Measurements from ENCODE around the gene CHST3.
"Not testable (repeated sequence)": the region's sequence is repeated elsewhere in the genome, so short reads cannot be mapped to it uniquely, and the experiment has no call there.

The CHST3 gene

GRCh38 chr10:72013202-72013945 lies 49.2 kb downstream of the CHST3 start:
- peak; percentile 75 for DNase-seq

- no peak for DNase-seq
These were observed 50.0 kb downstream of the CHST3 start for GRCh38 chr10:72014197-72014596.

GRCh38 chr10:72014785-72015480 lies 50.7 kb downstream of the CHST3 start:
- DNase-seq = no peak

GRCh38 chr10:72015841-72016240 lies 51.6 kb downstream of the CHST3 start:
- no peak for DNase-seq

- no peak for DNase-seq
These were observed 52.6 kb downstream of the CHST3 start for GRCh38 chr10:72016608-72017300.

- no peak for DNase-seq
These were observed 55.1 kb downstream of the CHST3 start for GRCh38 chr10:72019085-72019876.

GRCh38 chr10:72020914-72021809 lies 57.0 kb downstream of the CHST3 start:
- no peak for DNase-seq

GRCh38 chr10:72022228-72022627 lies 58.0 kb downstream of the CHST3 start:
- DNase-seq = no peak

- DNase-seq = no peak
These were observed 60.4 kb downstream of the CHST3 start for GRCh38 chr10:72024596-72024995.

GRCh38 chr10:72025400-72025799 lies 61.2 kb downstream of the CHST3 start:
- no peak for DNase-seq

- DNase-seq = no peak
These were observed 61.6 kb downstream of the CHST3 start for GRCh38 chr10:72025832-72026231.

- no peak for DNase-seq
These were observed 62.3 kb downstream of the CHST3 start for GRCh38 chr10:72026278-72027111.

- no peak for DNase-seq
These were observed 63.3 kb downstream of the CHST3 start for GRCh38 chr10:72027498-72027897.

GRCh38 chr10:72029414-72029813 lies 65.2 kb downstream of the CHST3 start:
- DNase-seq = no peak

GRCh38 chr10:72030762-72031543 lies 66.8 kb downstream of the CHST3 start:
- no peak for DNase-seq

- no peak for DNase-seq
These were observed 67.5 kb downstream of the CHST3 start for GRCh38 chr10:72031706-72032105.

GRCh38 chr10:72032409-72033162 lies 68.4 kb downstream of the CHST3 start:
- not testable (repeated sequence) for DNase-seq

- DNase-seq = no peak
These were observed 69.9 kb downstream of the CHST3 start for GRCh38 chr10:72034040-72034499.

GRCh38 chr10:72034761-72035160 lies 70.6 kb downstream of the CHST3 start:
- DNase-seq = no peak

All from NCI-H1694 (cell line).